HFF-Myc (cell line): ENCODE measurements around the gene SRSF2.
A peak's percentile ranks its signal among the peaks of the same experiment; 100 is the strongest.

Experiments used
- DNase-seq: peaks from one replicate; pipeline ENCODE4 v3.0.0-alpha.2; 2011; ENCODE audit warnings: low read depth; ENCODE audit errors: extremely low read depth
- H3K4me3 ChIP-seq: replicated peaks from 2 replicates; pipeline ENCODE4 v1.5.1; 2011; ENCODE audit warnings: low read depth, mild to moderate bottlenecking, control low read depth, low read length
- CTCF ChIP-seq: IDR thresholded peaks from 2 replicates; pipeline ENCODE4 v1.5.1; 2012; ENCODE audit warnings: mild to moderate bottlenecking, low read depth, low read length, control low read depth; ENCODE audit errors: missing control alignments

Gene SRSF2

GRCh38 chr17:76737082-76737675 is at the start of gene SRSF2:
SRSF2 (minus strand) TSS chr17:76737331; CDS start chr17:76737160, 171 bp downstream.
- H3K4me3 ChIP-seq, result peak within 1 kb of the TSS; percentile 97
- DNase-seq, result peak; percentile 92

GRCh38 chr17:76784926-76785325 is 47.8 kb upstream of the SRSF2 start:
- no peak for TF ChIP-seq CTCF
- H3K4me3 ChIP-seq, result no peak overlapping the region
- no peak for DNase-seq

More at GRCh38 chr17:76737082-76737675, at the start of gene SRSF2:
- TF ChIP-seq CTCF, result no peak

- TF ChIP-seq CTCF, result no peak
- DNase-seq, result no peak
Observed at GRCh38 chr17:76783146-76783545, 46.0 kb upstream of the SRSF2 start.

GRCh38 chr17:76781056-76781982 is 44.2 kb upstream of the SRSF2 start:
- TF ChIP-seq CTCF, result no peak
- H3K4me3 ChIP-seq, result no peak overlapping the region
- no peak for DNase-seq

More at GRCh38 chr17:76783146-76783545, 46.0 kb upstream of the SRSF2 start:
- H3K4me3 ChIP-seq, result no peak overlapping the region

- DNase-seq, result no peak
- no peak overlapping the region for H3K4me3 ChIP-seq
- TF ChIP-seq CTCF, result no peak
Observed at GRCh38 chr17:76775021-76775600, 38.0 kb upstream of the SRSF2 start.

GRCh38 chr17:76772842-76773525 is 35.9 kb upstream of the SRSF2 start:
- TF ChIP-seq CTCF, result no peak
- peak overlapping the region; percentile 31 for H3K4me3 ChIP-seq
- DNase-seq, result peak; percentile 92
